Activated CD4-positive, alpha-beta T cell treated with anti-CD3 and anti-CD28 coated beads for 4 hours (primary cell): Measurements from ENCODE around the gene SF3B2.
A peak's percentile ranks its signal among the peaks of the same experiment; 100 is the strongest.
"Not testable (repeated sequence)": the region's sequence is repeated elsewhere in the genome, so short reads cannot be mapped to it uniquely, and the experiment has no call there.

ENCODE experiments used
- DNase-seq, 2 donors: peaks; one replicate each; pipeline ENCODE4 v3.0.0-alpha.2; 2020

SF3B2 gene

GRCh38 chr11:66016793-66017177 is 35.4 kb upstream of the SF3B2 start:
- no peak for DNase-seq

GRCh38 chr11:66017321-66017720 is 34.8 kb upstream of the SF3B2 start:
- DNase-seq: peak; percentile 66 to 78

- no peak for DNase-seq
Measured at GRCh38 chr11:66020212-66020611, 32.0 kb upstream of the SF3B2 start.

- DNase-seq: no peak
Measured at GRCh38 chr11:66020618-66021357, 31.4 kb upstream of the SF3B2 start.

GRCh38 chr11:66022401-66023185 is 29.6 kb upstream of the SF3B2 start:
- DNase-seq: peak; percentile 65 to 80

- not testable (repeated sequence) for DNase-seq
Measured at GRCh38 chr11:66023186-66023440, 29.1 kb upstream of the SF3B2 start.

DNA sequence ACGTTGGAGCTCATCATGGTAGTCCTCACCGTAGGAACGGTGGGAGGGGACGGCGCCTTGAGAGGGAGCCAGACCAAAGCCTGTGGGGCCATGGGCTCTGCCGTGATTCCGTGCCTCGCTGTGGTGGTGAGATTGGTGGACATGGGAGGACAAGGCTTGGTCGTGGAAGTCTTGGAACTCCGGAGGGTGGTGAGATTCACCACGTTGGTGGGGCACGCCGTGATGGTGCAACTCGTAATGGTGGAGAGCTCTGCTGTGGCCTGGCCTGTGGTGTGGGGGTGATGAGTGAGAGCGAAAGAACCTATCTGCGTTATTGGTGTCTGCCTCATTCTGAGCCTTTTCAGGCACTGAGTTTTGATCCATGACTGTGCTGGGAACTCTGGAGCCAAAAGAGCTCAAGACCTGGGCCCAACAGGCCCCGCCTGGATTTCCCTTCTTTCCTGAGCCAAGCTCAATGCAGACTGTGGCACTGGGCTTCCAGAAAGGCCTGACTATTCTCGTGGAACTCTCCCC is 26.1 kb upstream of the SF3B2 start, which contains the start of gene CATSPER1:
Gene CATSPER1 (minus strand): TSS at position 463 of the 513 bp plus-strand sequence. CDS start 100 bp downstream, at position 363.
- DNase-seq: no peak

DNA sequence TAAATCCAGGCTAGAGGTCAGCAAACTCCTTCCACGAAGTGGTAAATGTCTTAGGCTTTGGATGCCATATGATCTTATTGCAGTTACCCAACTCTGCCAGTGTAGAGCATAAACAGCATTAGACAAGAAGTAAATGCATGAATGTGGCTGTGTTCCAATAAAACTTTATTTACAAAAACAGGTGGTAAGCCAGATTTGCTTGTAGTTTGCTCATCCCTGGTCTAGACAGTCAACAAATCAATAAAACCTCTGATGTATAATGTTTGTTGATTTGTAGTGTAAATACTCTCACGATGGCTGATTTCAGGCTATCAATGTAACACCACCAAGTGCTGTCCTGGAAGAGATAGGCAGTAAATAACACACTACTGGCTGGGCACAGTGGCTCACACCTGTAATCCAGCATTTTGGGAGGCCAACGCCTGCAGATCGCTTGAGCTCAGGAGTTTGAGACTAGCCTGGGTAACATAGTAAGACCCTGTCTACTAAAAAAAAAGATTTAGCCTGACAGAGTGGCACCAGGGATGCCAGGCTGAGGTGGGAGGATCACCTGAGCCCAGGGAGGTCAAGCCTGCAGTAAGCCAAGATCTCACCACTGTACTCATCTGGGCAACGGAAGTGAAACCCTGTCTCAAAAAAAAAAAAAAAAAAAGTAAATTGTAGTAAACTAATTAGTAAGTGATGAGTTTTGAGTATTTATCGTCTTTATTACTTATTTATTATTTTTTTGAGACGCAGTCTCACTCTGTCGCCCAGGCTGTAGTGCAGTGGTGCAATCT is 19.0 kb upstream of the SF3B2 start:
- no peak for DNase-seq

- DNase-seq: no peak
Measured at GRCh38 chr11:66035653-66036333, 16.4 kb upstream of the SF3B2 start.

DNA sequence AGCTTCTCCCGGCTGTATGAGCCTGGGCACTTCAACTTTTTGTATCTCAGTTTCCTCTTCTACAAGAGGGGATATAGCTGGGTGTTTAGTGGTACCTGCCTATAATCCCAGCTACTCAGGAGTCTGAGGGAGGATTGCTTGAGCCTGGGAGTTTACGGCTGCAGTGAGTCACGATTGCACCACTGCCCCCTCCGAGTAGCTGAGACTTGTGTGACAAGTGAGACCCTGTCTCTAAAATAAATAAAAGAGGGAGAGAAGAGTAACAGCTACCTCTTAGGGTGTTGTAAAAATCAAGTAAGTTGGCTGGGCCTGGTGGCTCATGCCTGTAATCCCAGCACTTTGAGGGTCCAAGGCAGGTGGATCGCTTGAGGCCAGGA is 15.8 kb upstream of the SF3B2 start:
- no peak for DNase-seq

DNA sequence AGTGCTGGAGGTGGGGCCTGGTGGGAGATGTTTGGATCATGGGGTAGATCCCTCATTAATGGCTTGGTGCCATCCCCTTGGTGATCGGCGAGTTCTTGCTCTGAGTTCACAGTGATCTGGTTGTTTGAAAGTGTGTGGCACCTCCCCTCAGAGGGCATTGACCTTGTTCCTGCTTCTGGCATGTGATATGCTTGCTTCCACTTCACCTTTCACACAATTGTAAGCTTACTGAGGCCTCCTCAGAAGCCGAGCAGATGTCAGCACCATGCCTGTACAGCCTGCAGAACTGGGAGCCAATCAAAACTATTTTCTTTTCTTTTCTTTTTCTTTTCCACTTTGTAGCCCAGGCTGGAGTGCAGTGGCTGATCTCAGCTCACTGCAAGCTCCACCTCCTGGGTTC is 14.8 kb upstream of the SF3B2 start:
- DNase-seq: no peak

GRCh38 chr11:66039765-66040164 is 12.4 kb upstream of the SF3B2 start:
- DNase-seq: no peak

- DNase-seq: no peak
Measured at GRCh38 chr11:66042227-66042995, 9.8 kb upstream of the SF3B2 start.

- DNase-seq: no peak
Measured at GRCh38 chr11:66042996-66043906, 8.9 kb upstream of the SF3B2 start.

DNA sequence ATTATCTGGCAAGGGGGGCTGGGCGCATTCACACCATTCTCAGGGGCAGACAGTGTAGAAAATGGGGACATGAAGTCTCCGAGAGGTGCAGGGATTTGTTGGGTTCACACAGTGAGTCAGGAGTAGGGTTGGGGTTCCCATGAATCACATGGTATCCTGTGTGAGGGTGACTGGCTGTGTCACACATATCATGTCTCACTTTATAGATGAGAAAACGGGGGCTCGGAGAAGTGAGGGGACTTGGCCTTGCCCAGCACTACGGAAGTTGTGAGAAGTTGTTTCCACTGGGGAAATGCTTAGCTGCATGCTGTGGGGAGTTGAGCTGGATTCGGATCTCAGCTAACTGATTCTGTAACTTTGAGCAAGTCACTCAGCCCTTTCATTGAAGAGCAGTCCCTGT is 7.4 kb upstream of the SF3B2 start:
- peak; percentile 27 to 41 for DNase-seq

GRCh38 chr11:66045177-66045639 is 7.0 kb upstream of the SF3B2 start:
- peak; percentile 84 to 87 for DNase-seq

DNA sequence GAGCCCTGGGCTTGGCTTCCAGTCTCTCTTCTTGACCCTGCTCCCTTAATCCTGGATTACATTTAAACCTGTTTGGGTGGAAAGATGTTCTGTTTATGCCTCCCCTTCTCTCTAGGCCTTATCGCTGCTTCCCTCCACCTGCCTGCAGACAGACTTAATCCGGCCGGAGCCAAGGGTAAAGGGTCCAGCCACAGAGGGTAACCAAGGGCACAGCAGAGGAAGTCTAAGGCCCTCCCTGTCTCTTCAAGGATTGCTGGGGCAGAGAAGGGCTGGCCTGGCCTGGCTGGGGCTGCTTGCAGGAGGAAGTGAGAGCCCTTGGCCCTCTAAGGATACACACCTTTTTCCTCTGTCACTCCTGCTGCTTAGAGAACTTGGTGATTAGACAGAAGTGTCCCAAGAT is 5.3 kb upstream of the SF3B2 start:
- no peak for DNase-seq

GRCh38 chr11:66047541-66048365 is 4.4 kb upstream of the SF3B2 start:
- DNase-seq: no peak

DNA sequence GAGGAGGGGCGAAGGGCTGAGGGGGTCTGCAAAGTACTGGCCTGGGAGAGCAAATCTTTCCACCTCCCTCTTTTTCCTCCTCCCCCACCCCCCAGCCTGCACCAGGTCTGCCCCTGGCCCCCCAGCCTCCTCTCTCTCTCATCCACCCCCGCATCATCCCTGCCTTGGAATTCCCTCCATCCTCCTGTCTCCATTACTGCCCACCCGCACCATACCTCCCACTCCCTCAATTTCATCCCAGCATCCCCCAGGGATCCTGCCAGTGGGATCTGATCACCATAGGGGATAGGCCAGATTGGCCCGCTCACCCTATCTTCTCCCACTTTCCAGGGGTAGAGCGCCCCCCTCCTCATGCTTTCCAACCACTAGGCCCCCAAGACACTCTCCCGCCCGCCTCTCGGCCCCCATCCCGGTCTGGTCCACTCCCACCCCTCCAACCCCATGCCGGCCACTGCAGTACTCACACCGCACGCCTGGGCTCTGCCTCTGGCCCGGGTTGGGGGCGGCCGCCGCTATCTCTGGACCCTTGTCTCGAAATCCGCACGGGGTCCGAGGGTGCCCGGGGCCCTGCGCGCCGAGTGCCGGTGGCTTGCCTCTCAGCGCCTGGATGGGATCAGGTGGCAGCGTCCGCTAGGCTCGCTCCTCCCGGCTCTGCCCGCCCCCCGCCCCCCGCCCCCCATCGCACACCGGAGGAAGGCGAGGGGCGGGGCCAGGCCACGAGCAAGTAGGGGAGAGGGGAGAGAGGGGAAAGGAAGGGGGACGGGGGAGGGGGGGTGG is 3.4 kb upstream of the SF3B2 start, which contains the start of gene GAL3ST3:
Gene GAL3ST3 (minus strand): TSS at position 615 of the 777 bp plus-strand sequence. CDS start 3,746 bp downstream, outside the sequence.
- no peak for DNase-seq
